ENCODE data around the gene TCF4.

The TCF4 gene

DNA sequence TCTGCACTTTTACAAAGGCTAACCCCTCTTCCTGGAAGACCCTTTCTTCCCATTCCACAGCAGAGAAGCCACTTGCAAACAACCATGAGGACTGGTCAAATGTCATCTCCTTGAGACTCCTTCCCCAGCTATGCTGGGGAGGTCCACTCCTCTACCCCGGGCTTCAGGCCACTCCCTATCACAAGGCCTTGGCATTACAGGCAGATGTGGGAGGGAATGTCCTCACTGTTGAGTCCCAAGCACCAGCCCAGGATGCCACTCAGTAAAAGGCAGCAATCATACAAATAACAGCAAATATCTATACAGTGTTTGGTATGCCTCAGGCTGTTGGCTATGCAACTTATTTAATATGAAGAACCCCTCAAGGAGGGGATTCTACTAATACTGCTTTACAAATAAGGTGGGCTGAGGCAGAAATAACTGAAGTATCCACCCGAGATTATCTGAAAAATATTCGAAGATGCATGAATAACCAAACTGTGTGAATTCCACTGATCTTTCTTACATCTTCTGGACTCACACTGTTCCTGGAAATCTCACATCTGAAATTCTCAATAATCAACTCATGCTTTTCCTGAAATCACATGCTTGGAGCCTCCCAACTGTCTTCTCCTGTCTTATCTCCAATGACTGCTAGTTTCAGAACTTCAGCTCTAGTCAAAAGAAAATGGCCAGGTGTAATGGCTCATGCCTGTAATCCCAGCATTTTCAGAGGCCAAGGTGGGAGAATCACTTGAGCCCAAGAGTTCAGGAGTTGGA is 226.3 kb downstream of the TCF4 start:
- POLR2A ChIA-PET, result no interaction called here
- DNase-seq (ENCODE audit: extremely low spot score), result no peak
- TF ChIP-seq, protein P1, sequence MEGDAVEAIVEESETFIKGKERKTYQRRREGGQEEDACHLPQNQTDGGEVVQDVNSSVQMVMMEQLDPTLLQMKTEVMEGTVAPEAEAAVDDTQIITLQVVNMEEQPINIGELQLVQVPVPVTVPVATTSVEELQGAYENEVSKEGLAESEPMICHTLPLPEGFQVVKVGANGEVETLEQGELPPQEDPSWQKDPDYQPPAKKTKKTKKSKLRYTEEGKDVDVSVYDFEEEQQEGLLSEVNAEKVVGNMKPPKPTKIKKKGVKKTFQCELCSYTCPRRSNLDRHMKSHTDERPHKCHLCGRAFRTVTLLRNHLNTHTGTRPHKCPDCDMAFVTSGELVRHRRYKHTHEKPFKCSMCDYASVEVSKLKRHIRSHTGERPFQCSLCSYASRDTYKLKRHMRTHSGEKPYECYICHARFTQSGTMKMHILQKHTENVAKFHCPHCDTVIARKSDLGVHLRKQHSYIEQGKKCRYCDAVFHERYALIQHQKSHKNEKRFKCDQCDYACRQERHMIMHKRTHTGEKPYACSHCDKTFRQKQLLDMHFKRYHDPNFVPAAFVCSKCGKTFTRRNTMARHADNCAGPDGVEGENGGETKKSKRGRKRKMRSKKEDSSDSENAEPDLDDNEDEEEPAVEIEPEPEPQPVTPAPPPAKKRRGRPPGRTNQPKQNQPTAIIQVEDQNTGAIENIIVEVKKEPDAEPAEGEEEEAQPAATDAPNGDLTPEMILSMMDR (IDR thresholded peaks at IDR 0.05; ENCODE audit: control extremely low read depth, extremely low read depth, low read depth, missing control alignments), result no peak
- CTCF ChIA-PET, result interaction anchor here (1.2 to 2.0 kb wide), 2 partner anchors 9 to 13 kb away, joined by 3 to 8 read pairs; no protein-coding TSS in a partner anchor

DNA sequence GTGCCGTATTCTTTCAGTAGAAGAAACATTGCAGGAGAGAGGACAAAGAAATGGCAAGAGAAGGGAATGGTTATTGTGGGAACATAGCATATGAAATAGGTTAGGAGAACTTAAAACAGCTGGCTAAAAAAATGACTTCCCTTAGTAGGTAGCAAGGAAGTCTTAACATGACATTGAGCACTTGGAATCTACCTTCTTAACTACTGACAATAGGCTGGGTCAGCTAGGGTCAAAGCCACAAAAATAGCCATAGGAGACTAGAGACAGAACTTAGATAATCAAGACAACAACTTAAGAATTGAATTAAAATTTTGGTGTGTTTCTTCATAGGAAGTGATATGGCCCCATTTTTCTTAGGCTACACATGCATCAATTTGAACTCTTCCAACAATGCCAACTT is 227.9 kb downstream of the TCF4 start:
- ChIA-PET CTCF (interaction anchor here (1.2 to 2.0 kb wide), 2 partner anchors 10 to 11 kb away, joined by 3 to 8 read pairs; no protein-coding TSS in a partner anchor), POLR2A (no interaction called here)
- TF ChIP-seq, protein P1 (IDR thresholded peaks at IDR 0.05; ENCODE audit: control extremely low read depth, extremely low read depth, low read depth, missing control alignments), result no peak
- DNase-seq (ENCODE audit: extremely low spot score), result no peak

GRCh38 chr18:55356815-55357214 is 231.2 kb downstream of the TCF4 start:
- TF ChIP-seq, protein P1 (IDR thresholded peaks at IDR 0.05; ENCODE audit: control extremely low read depth, extremely low read depth, low read depth, missing control alignments), result no peak
- POLR2A ChIA-PET, result no interaction called here
- CTCF ChIA-PET, result interaction anchor here (1.2 kb wide), 1 partner anchor 122 kb away, joined by 3 read pairs; no protein-coding TSS in a partner anchor
- DNase-seq (ENCODE audit: extremely low spot score), result no peak

DNA sequence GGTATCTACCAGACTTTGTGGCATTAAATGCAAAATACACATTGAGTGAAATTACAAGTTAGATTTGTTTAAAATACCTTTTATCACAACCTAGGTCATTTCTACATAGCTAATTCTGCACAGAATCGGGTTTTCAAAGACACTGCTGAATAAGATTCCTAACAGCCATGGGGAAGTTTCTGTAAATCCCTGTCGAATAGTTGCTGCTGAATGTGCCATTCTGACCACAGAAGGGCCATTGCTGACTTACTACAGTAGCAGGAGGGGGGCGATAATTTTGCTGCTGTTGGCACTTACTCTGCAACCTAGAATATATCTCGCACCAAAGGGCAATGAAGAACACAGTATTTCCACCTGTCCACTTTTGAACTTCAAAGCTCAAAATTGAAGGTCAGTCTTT is 232.8 kb downstream of the TCF4 start:
- DNase-seq (ENCODE audit: extremely low spot score), result no peak
- POLR2A ChIA-PET, result no interaction called here
- TF ChIP-seq, protein P1 (IDR thresholded peaks at IDR 0.05; ENCODE audit: control extremely low read depth, extremely low read depth, low read depth, missing control alignments), result no peak
- CTCF ChIA-PET, result interaction anchor here (1.2 to 3.3 kb wide), 5 partner anchors 12 to 121 kb away, joined by 3 to 15 read pairs (median 6); no protein-coding TSS in a partner anchor

DNA sequence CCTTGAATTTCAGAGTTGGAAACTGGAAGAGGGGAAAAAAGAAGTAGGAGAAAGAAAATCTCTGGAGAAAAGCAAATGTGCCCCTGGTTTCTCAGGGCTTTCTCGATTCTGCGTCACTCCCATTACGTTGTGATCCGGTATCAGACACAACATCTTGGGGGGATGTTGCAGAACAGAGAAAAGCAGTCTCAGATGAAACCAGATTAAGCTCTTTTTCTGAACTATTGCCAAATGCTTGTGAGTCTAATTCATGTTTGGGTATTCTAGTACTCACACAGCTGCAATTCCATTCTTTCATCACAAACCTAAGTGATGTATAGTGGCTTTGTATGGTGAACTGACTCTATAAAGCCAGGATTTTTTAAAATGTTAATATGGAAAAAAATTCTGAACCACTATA is 233.2 kb downstream of the TCF4 start:
- no peak for DNase-seq (ENCODE audit: extremely low spot score)
- TF ChIP-seq, protein P1 (IDR thresholded peaks at IDR 0.05; ENCODE audit: control extremely low read depth, extremely low read depth, low read depth, missing control alignments), result no peak
- POLR2A ChIA-PET, result no interaction called here
- CTCF ChIA-PET, result interaction anchor here (1.0 to 3.3 kb wide), 4 partner anchors 9 to 30 kb away, joined by 4 to 15 read pairs (median 5); no protein-coding TSS in a partner anchor

GRCh38 chr18:55353806-55354205 is 234.2 kb downstream of the TCF4 start:
- no peak for DNase-seq (ENCODE audit: extremely low spot score)
- TF ChIP-seq, protein P1 (IDR thresholded peaks at IDR 0.05; ENCODE audit: control extremely low read depth, extremely low read depth, low read depth, missing control alignments), result no peak
- ChIA-PET CTCF (interaction anchor here (0.7 to 3.3 kb wide), 5 partner anchors 10 to 31 kb away, joined by 3 to 15 read pairs (median 4); no protein-coding TSS in a partner anchor), POLR2A (no interaction called here)
